ENCODE measurements around the gene PTRH1.
A peak's percentile ranks its signal among the peaks of the same experiment; 100 is the strongest.

The PTRH1 gene

DNA sequence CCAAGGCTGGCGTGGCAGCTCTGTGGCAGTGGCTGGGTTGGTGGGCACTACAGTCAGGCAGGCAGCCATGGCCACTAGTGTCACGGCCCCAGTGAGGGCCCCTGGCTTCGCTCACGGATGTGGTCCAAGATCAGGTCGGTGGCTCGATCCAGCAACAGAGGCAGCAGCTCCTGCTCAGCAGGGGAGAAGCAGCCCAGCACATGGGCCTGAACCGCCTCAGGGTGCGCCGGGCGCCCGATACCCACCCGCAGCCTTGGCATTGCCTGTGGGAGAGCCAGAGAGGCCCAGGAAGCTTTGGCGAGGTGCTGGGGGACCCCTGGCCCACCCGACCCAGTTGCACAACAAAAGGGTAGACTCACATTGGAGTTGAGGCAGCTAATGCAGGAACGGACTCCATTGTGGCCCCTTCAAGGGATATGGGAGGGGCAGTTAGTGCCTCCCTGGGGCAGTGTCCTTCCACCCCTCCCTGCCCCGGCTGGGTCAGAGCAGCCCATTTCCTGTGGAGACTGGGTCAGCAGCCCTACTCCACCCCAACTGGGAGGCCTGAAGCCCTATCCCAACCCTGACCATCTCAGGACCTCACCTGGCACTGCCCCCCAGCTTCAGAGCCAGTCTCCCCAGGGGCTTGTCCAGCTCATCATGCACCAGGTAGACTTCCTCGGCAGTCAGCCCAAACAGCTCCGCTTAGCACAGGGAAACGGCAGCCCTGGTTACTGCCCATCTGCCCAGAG lies 1.3 kb downstream of the PTRH1 start:
- 81% methylated on average over 19 of the region's 19 CpGs for WGBS
- H3K36me3 ChIP-seq (ENCODE audit: control insufficient read depth in 1 of 2, insufficient read depth in 2 of 2, low read depth in 1 of 2, low read length in 2 of 2), result peaks cover 0 to 16% of the 10 kb centered on the region in 2 experiments
- no peak overlapping the region for H3K4ac ChIP-seq (ENCODE audit: low read depth in 1 of 2, low read length in 2 of 2)
- H3K27me3 ChIP-seq (ENCODE audit: control insufficient read depth in 1 of 2, insufficient read depth in 1 of 2, low read length in 2 of 2), result no peaks in the 10 kb centered on the region
- no peak overlapping the region for H2AFZ ChIP-seq (ENCODE audit: low read depth, low read length)
- H2AK5ac ChIP-seq (ENCODE audit: low read length, severe bottlenecking), result no peak overlapping the region
- no peak overlapping the region for H3K27ac ChIP-seq (ENCODE audit: low read length, poor library complexity, severe bottlenecking)
- peak overlapping the region; percentile 70 for H3K9ac ChIP-seq (ENCODE audit: low read length)
- no peak overlapping the region for H3K14ac ChIP-seq (ENCODE audit: low read length in 2 of 2)
- no peak overlapping the region for H2BK12ac ChIP-seq (ENCODE audit: low read length in 2 of 2)
- peaks cover 20% of the 10 kb centered on the region for H3K79me1 ChIP-seq (replicated peaks; ENCODE audit: low read length, poor library complexity, severe bottlenecking)
- no peak overlapping the region for H2BK5ac ChIP-seq (ENCODE audit: low read depth, low read length, poor library complexity, severe bottlenecking)
- no peak overlapping the region for H4K8ac ChIP-seq (ENCODE audit: low read length)
- H2BK120ac ChIP-seq (ENCODE audit: low read depth, low read length), result no peak overlapping the region
- H3K23ac ChIP-seq (ENCODE audit: low read length in 2 of 2), result no peak overlapping the region
- no peak for DNase-seq
- H3K9me3 ChIP-seq (ENCODE audit: control insufficient read depth, low read length), result no peaks in the 10 kb centered on the region
- H3K4me1 ChIP-seq (ENCODE audit: control insufficient read depth, insufficient read depth, low read depth, low read length), result peaks cover 46% of the 10 kb centered on the region
- peak overlapping the region; percentile 43 to 79 for H3K4me3 ChIP-seq (ENCODE audit: insufficient read depth in 1 of 2, low read depth in 1 of 2, low read length in 2 of 2)
- H2BK15ac ChIP-seq (ENCODE audit: low read depth, poor library complexity, severe bottlenecking), result peak overlapping the region; percentile 63
- H3K4me2 ChIP-seq (ENCODE audit: low read length, poor library complexity, severe bottlenecking), result peak overlapping the region; percentile 66
- no peak overlapping the region for H3K18ac ChIP-seq (ENCODE audit: low read depth in 1 of 2, low read length in 2 of 2)
- H4K91ac ChIP-seq (ENCODE audit: low read length), result no peak overlapping the region

GRCh38 chr9:127712867-127713266 lies 2.6 kb downstream of the PTRH1 start:
- DNase-seq, result no peak

DNA sequence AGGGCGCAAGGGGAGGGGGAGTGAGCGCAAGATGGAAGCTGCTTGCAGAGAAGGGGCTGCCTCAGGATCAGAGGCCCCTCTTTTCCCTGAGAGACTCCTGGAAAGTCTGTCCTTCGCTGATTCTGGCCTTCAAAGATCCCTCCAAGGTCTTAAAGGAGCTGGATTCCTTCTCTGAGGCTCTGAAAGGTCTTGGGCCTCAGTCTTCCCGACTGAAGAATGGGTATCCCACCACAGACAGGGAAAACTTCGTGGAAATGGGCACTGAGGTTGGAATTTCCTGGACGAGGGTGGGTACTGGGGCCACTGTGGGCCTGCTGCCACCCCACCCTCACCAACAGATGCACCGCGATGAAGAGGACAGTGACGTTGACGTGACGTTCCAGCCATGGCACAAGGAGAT lies 3.1 kb downstream of the PTRH1 start:
- Histone ChIP-seq H2BK5ac (ENCODE audit: low read depth, low read length, poor library complexity, severe bottlenecking) (no peak overlapping the region), H4K8ac (ENCODE audit: low read length) (peak overlapping the region; percentile 1)
- 88% methylated on average over 11 of the region's 11 CpGs for WGBS

More at GRCh38 chr9:127712867-127713266, 2.6 kb downstream of the PTRH1 start:
- H3K23ac ChIP-seq (ENCODE audit: low read length in 2 of 2), result no peak overlapping the region
- H3K27ac ChIP-seq (ENCODE audit: low read length, poor library complexity, severe bottlenecking), result no peak overlapping the region
- WGBS, result 94% methylated on average over 10 of the region's 10 CpGs
- no peak overlapping the region for H4K8ac ChIP-seq (ENCODE audit: low read length)
- H2BK12ac ChIP-seq (ENCODE audit: low read length in 2 of 2), result no peak overlapping the region
- peak overlapping the region; percentile 43 for H4K91ac ChIP-seq (ENCODE audit: low read length)
- H3K18ac ChIP-seq (ENCODE audit: low read depth in 1 of 2, low read length in 2 of 2), result no peak overlapping the region
- H3K4me2 ChIP-seq (ENCODE audit: low read length, poor library complexity, severe bottlenecking), result no peak overlapping the region
- peaks cover 20% of the 10 kb centered on the region for H3K79me1 ChIP-seq (replicated peaks; ENCODE audit: low read length, poor library complexity, severe bottlenecking)
- peaks cover 0 to 18% of the 10 kb centered on the region in 2 experiments for H3K36me3 ChIP-seq (ENCODE audit: control insufficient read depth in 1 of 2, insufficient read depth in 2 of 2, low read depth in 1 of 2, low read length in 2 of 2)
- H3K4me3 ChIP-seq (ENCODE audit: insufficient read depth in 1 of 2, low read depth in 1 of 2, low read length in 2 of 2), result no peak overlapping the region
- no peaks in the 10 kb centered on the region for H3K9me3 ChIP-seq (ENCODE audit: control insufficient read depth, low read length)
- peak overlapping the region; percentile 37 for H2AK5ac ChIP-seq (ENCODE audit: low read length, severe bottlenecking)
- H3K14ac ChIP-seq (ENCODE audit: low read length in 2 of 2), result no peak overlapping the region
- no peak overlapping the region for H2BK15ac ChIP-seq (ENCODE audit: low read depth, poor library complexity, severe bottlenecking)
- no peak overlapping the region for H3K4ac ChIP-seq (ENCODE audit: low read depth in 1 of 2, low read length in 2 of 2)
- no peak overlapping the region for H2BK5ac ChIP-seq (ENCODE audit: low read depth, low read length, poor library complexity, severe bottlenecking)
- peaks cover 46% of the 10 kb centered on the region for H3K4me1 ChIP-seq (ENCODE audit: control insufficient read depth, insufficient read depth, low read depth, low read length)
- H2BK120ac ChIP-seq (ENCODE audit: low read depth, low read length), result no peak overlapping the region
- no peak overlapping the region for H3K9ac ChIP-seq (ENCODE audit: low read length)
- no peak overlapping the region for H2AFZ ChIP-seq (ENCODE audit: low read depth, low read length)
- H3K27me3 ChIP-seq (ENCODE audit: control insufficient read depth in 1 of 2, insufficient read depth in 1 of 2, low read length in 2 of 2), result no peaks in the 10 kb centered on the region

GRCh38 chr9:127711831-127712274 lies 3.6 kb downstream of the PTRH1 start:
- H3K79me1 ChIP-seq (replicated peaks; ENCODE audit: low read length, poor library complexity, severe bottlenecking), result peaks cover 20% of the 10 kb centered on the region
- H2BK15ac ChIP-seq (ENCODE audit: low read depth, poor library complexity, severe bottlenecking), result no peak overlapping the region
- H3K4me1 ChIP-seq (ENCODE audit: control insufficient read depth, insufficient read depth, low read depth, low read length), result peaks cover 48% of the 10 kb centered on the region
- no peak for DNase-seq
- no peak overlapping the region for H3K4ac ChIP-seq (ENCODE audit: low read depth in 1 of 2, low read length in 2 of 2)
- no peak overlapping the region for H3K4me3 ChIP-seq (ENCODE audit: insufficient read depth in 1 of 2, low read depth in 1 of 2, low read length in 2 of 2)
- no peak overlapping the region for H3K4me2 ChIP-seq (ENCODE audit: low read length, poor library complexity, severe bottlenecking)
- H3K23ac ChIP-seq (ENCODE audit: low read length in 2 of 2), result no peak overlapping the region
- no peak overlapping the region for H2BK12ac ChIP-seq (ENCODE audit: low read length in 2 of 2)
- H3K18ac ChIP-seq (ENCODE audit: low read depth in 1 of 2, low read length in 2 of 2), result no peak overlapping the region
- no peak overlapping the region for H2BK120ac ChIP-seq (ENCODE audit: low read depth, low read length)
- no peaks in the 10 kb centered on the region for H3K27me3 ChIP-seq (ENCODE audit: control insufficient read depth in 1 of 2, insufficient read depth in 1 of 2, low read length in 2 of 2)
- no peak overlapping the region for H3K14ac ChIP-seq (ENCODE audit: low read length in 2 of 2)
- peak overlapping the region; percentile 15 for H3K27ac ChIP-seq (ENCODE audit: low read length, poor library complexity, severe bottlenecking)
- no peak overlapping the region for H2AK5ac ChIP-seq (ENCODE audit: low read length, severe bottlenecking)
- H3K9ac ChIP-seq (ENCODE audit: low read length), result no peak overlapping the region
- no peak overlapping the region for H2AFZ ChIP-seq (ENCODE audit: low read depth, low read length)
- H4K91ac ChIP-seq (ENCODE audit: low read length), result no peak overlapping the region
- 78% methylated on average over 11 of the region's 11 CpGs for WGBS
- H2BK5ac ChIP-seq (ENCODE audit: low read depth, low read length, poor library complexity, severe bottlenecking), result no peak overlapping the region
- H4K8ac ChIP-seq (ENCODE audit: low read length), result no peak overlapping the region
- H3K9me3 ChIP-seq (ENCODE audit: control insufficient read depth, low read length), result no peaks in the 10 kb centered on the region
- peaks cover 0 to 18% of the 10 kb centered on the region in 2 experiments for H3K36me3 ChIP-seq (ENCODE audit: control insufficient read depth in 1 of 2, insufficient read depth in 2 of 2, low read depth in 1 of 2, low read length in 2 of 2)

More for the DNA sequence above, 3.1 kb downstream of the PTRH1 start:
- no peak overlapping the region for H2BK120ac ChIP-seq (ENCODE audit: low read depth, low read length)
- H2BK15ac ChIP-seq (ENCODE audit: low read depth, poor library complexity, severe bottlenecking), result no peak overlapping the region
- peaks cover 20% of the 10 kb centered on the region for H3K79me1 ChIP-seq (replicated peaks; ENCODE audit: low read length, poor library complexity, severe bottlenecking)
- DNase-seq, result no peak
- H2BK12ac ChIP-seq (ENCODE audit: low read length in 2 of 2), result no peak overlapping the region
- no peak overlapping the region for H2AK5ac ChIP-seq (ENCODE audit: low read length, severe bottlenecking)
- H3K18ac ChIP-seq (ENCODE audit: low read depth in 1 of 2, low read length in 2 of 2), result no peak overlapping the region
- H3K4me3 ChIP-seq (ENCODE audit: insufficient read depth in 1 of 2, low read depth in 1 of 2, low read length in 2 of 2), result no peak overlapping the region
- peaks cover 0 to 18% of the 10 kb centered on the region in 2 experiments for H3K36me3 ChIP-seq (ENCODE audit: control insufficient read depth in 1 of 2, insufficient read depth in 2 of 2, low read depth in 1 of 2, low read length in 2 of 2)
- H3K9me3 ChIP-seq (ENCODE audit: control insufficient read depth, low read length), result no peaks in the 10 kb centered on the region
- no peaks in the 10 kb centered on the region for H3K27me3 ChIP-seq (ENCODE audit: control insufficient read depth in 1 of 2, insufficient read depth in 1 of 2, low read length in 2 of 2)
- H3K4me2 ChIP-seq (ENCODE audit: low read length, poor library complexity, severe bottlenecking), result no peak overlapping the region
- no peak overlapping the region for H3K14ac ChIP-seq (ENCODE audit: low read length in 2 of 2)
- no peak overlapping the region for H3K4ac ChIP-seq (ENCODE audit: low read depth in 1 of 2, low read length in 2 of 2)
- H4K91ac ChIP-seq (ENCODE audit: low read length), result peak overlapping the region; percentile 43
- peaks cover 46% of the 10 kb centered on the region for H3K4me1 ChIP-seq (ENCODE audit: control insufficient read depth, insufficient read depth, low read depth, low read length)
- H2AFZ ChIP-seq (ENCODE audit: low read depth, low read length), result no peak overlapping the region
- H3K27ac ChIP-seq (ENCODE audit: low read length, poor library complexity, severe bottlenecking), result peak overlapping the region; percentile 8
- no peak overlapping the region for H3K23ac ChIP-seq (ENCODE audit: low read length in 2 of 2)
- H3K9ac ChIP-seq (ENCODE audit: low read length), result no peak overlapping the region

Data from mesenchymal stem cell (in vitro differentiated cells and primary cell).